GM19438 (cell line): ENCODE measurements around the gene CALHM3.

Experiments used
- ATAC-seq: cut with Tn5 transposase; IDR thresholded peaks from one replicate; pipeline ENCODE4 v1.9.1; 2021; ENCODE audit warnings: low read depth; ENCODE audit not compliant: unreplicated experiment

Gene CALHM3

DNA sequence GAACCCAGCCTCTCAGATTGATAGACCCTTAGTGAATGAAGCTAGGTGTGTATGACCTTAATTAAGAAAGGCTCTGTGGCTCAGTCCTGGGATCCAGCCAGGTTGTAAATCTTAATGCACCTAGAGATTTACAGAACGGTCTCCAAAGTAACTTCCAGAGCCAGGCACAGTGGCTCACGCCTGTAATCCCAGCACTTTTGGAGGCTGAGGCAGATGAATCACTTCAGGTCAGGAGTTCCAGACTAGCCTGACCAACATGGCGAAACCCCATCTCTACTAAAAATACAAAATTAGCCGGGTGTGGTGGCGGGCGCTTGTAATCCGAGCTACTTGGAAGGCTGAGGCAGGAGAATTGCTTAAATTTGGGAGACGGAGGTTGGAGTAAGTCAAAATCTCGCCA, 51.2 kb downstream of the CALHM3 start:
- ATAC-seq, result no peak

GRCh38 chr10:103423748-103424147, 55.3 kb downstream of the CALHM3 start:
- ATAC-seq, result no peak
